Measurements from ENCODE around the gene PNPLA8.
"Not testable (repeated sequence)": the region's sequence is repeated elsewhere in the genome, so short reads cannot be mapped to it uniquely, and the experiment has no call there.

Gene PNPLA8

DNA sequence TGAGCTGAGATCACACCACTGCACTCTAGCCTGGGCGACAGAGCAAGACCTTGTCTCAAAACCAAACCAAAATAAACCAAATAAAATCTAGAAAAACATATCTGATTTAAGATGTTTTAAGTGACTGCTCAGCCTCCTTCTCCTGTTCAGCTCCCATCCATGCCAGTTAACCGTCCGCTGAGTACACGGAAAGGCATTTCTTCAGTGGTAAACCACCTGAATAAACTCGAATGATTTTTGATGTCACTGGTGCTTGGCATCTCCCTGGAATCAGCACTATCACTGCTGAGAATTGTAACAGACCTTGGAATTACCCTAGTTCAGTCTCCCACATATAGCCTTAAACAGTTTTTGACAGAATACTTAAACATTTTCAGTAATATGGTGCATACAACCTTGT is 45.6 kb downstream of the PNPLA8 start:
- no peak for DNase-seq (ENCODE audit: extremely low spot score)
- TF ChIP-seq, protein P1, sequence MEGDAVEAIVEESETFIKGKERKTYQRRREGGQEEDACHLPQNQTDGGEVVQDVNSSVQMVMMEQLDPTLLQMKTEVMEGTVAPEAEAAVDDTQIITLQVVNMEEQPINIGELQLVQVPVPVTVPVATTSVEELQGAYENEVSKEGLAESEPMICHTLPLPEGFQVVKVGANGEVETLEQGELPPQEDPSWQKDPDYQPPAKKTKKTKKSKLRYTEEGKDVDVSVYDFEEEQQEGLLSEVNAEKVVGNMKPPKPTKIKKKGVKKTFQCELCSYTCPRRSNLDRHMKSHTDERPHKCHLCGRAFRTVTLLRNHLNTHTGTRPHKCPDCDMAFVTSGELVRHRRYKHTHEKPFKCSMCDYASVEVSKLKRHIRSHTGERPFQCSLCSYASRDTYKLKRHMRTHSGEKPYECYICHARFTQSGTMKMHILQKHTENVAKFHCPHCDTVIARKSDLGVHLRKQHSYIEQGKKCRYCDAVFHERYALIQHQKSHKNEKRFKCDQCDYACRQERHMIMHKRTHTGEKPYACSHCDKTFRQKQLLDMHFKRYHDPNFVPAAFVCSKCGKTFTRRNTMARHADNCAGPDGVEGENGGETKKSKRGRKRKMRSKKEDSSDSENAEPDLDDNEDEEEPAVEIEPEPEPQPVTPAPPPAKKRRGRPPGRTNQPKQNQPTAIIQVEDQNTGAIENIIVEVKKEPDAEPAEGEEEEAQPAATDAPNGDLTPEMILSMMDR (IDR thresholded peaks at IDR 0.05; ENCODE audit: control extremely low read depth, extremely low read depth, low read depth, missing control alignments), result no peak
- ChIA-PET POLR2A (no interaction called here), CTCF (interaction anchor here (1.2 to 2.5 kb wide), 3 partner anchors 10 to 26 kb away, joined by 4 to 13 read pairs (median 8); no protein-coding TSS in a partner anchor)

DNA sequence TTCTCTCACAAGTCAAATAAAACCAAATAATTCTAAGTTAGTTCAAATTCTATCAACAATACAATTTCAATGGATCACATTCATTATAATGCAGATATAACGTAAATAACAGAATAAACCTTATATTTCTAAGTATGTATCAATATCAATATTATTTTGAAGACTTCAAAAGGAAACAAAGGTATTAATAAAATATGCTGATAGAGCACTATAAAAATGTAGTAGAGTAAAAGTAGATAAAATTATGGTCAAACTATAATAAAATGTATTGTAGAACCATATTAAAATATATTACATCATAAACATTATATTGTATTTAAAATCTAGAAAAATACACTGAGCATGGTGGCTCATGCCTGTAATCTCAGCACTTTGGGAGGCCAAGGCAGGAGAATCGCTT is 46.2 kb downstream of the PNPLA8 start:
- ChIA-PET CTCF (interaction anchor here (1.2 to 2.5 kb wide), 3 partner anchors 9 to 25 kb away, joined by 4 to 13 read pairs (median 8); no protein-coding TSS in a partner anchor), POLR2A (no interaction called here)
- DNase-seq (ENCODE audit: extremely low spot score), result no peak
- TF ChIP-seq, protein P1 (IDR thresholded peaks at IDR 0.05; ENCODE audit: control extremely low read depth, extremely low read depth, low read depth, missing control alignments), result no peak

DNA sequence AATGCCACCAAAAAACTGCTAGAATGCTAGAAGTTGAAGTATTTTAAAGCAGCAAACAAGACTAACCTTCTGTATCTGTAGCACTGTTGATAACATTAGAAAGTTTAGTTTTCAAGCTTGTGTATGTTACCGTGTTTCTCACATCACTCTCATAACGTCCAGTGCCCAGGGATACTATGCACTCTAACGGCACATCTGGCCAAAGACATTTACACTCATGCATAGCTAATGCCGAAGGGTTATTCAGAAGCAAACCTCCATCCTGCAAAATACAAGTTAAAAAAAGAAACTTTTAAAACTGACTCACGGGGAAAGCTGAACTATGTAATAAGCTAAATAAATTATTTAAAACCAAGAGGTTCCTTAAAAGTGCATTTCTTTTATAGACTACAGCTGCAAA is 46.8 kb downstream of the PNPLA8 start:
- ChIA-PET CTCF (interaction anchor here (0.9 to 2.5 kb wide), 4 partner anchors 9 to 25 kb away, joined by 4 to 13 read pairs (median 4); no protein-coding TSS in a partner anchor), POLR2A (no interaction called here)
- DNase-seq (ENCODE audit: extremely low spot score), result no peak
- TF ChIP-seq, protein P1 (IDR thresholded peaks at IDR 0.05; ENCODE audit: control extremely low read depth, extremely low read depth, low read depth, missing control alignments), result no peak

DNA sequence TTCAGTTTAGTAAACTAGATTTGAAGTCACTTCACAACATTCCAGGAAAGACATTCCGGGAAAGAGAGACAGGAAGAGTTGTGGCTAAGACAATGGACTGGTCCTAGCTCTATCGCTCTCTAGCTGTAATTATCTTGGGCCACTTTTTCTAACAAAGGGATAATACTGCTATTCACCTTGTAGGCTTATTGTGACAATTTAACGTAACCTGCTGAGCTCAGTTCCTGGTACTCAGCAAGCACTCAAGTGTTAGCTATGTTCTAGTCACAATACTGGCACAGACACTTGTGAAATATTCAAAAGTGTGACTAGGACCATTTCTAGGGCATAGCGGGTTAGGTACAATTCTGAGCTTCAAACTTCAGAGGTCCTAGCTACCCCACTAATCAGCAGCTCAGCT is 57.7 kb downstream of the PNPLA8 start:
- CTCF ChIA-PET, result interaction anchor here (1.0 to 5.1 kb wide), 9 partner anchors 8 to 287 kb away, joined by 3 to 24 read pairs (median 7); partner anchors contain the start of gene NRCAM
- POLR2A ChIA-PET, result no interaction called here
- TF ChIP-seq, protein P1 (IDR thresholded peaks at IDR 0.05; ENCODE audit: control extremely low read depth, extremely low read depth, low read depth, missing control alignments), result no peak

DNA sequence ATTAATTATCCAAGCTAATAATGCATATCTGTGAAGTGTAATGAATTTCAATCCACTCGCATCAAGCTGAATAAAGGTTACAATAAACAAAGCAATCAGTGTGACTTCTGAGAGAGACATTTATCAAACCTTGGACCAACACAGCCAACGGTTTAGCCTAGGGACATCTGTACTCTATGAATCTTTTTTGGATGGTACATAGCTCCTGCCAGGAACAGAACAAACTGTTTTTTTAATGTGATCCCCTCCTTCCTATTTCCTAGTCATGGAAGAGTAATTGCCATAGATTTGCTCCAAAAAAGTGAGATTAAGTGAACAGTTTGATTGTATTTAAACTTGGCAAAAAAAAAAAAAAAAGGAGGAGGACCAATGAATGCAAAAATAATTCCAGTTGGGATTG is 58.5 kb downstream of the PNPLA8 start:
- ChIA-PET CTCF (interaction anchor here (1.5 to 3.1 kb wide), 7 partner anchors 10 to 286 kb away, joined by 4 to 15 read pairs (median 7); partner anchors contain the start of gene NRCAM), POLR2A (no interaction called here)
- TF ChIP-seq, protein P1 (IDR thresholded peaks at IDR 0.05; ENCODE audit: control extremely low read depth, extremely low read depth, low read depth, missing control alignments), result no peak
- DNase-seq (ENCODE audit: extremely low spot score), result no peak

More for the DNA sequence above, 57.7 kb downstream of the PNPLA8 start:
- DNase-seq (ENCODE audit: extremely low spot score), result no peak

DNA sequence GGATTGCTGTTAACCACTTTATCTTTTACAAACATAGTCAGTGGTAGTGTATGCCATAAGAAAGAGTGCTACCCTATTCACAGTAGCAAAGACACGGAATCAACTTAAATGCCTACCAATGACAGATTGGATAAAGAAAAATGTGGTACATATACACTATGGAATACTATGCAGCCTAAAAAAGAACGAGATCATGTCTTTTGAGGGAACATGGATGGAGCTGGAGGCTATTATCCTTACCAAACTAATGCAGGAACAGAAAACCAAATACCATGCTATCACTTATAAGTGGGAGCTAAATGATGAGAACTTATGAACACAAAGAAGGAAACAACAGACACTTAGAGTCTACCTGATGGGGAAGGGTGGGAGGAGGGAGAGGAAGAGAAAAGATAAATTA is 59.6 kb downstream of the PNPLA8 start:
- POLR2A ChIA-PET; DNase-seq (ENCODE audit: extremely low spot score): not testable (repeated sequence)
- CTCF ChIA-PET, result interaction anchor here (1.5 to 3.1 kb wide), 5 partner anchors 9 to 285 kb away, joined by 4 to 12 read pairs (median 5); partner anchors contain the start of gene NRCAM

DNA sequence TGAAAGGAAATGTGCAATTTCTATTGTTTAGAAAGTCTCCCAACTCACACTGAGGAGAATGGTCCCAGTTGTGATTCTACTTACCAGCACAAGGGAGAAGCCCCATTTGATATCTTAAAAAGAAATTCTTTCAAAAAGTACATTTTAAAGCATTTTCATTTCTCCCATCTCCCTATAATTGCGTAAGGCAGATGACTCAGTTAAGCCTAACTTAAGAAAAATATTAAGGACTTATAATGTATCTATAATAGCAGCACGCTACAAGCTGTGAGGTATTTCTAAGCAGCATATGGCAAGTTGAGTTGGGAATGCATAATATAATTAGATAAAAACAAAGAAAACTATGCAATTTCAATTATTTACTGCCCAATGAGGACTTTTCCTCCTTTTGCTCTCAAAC is 61.2 kb downstream of the PNPLA8 start:
- DNase-seq (ENCODE audit: extremely low spot score), result no peak
- CTCF ChIA-PET, result interaction anchor here (0.9 to 1.6 kb wide), 4 partner anchors 8 to 137 kb away, joined by 3 to 6 read pairs (median 4); partner anchors contain the start of gene NRCAM
- POLR2A ChIA-PET, result no interaction called here
- TF ChIP-seq, protein P1 (IDR thresholded peaks at IDR 0.05; ENCODE audit: control extremely low read depth, extremely low read depth, low read depth, missing control alignments), result no peak

All from GM10248 (cell line).